ENCODE measurements around the gene BNIP3.

BNIP3 gene

GRCh38 chr10:132005147-132005546 is 23.4 kb upstream of the BNIP3 start:
- no peak for TF ChIP-seq CTCF (IDR thresholded peaks at IDR 0.05; ENCODE audit: extremely low read depth, insufficient read depth, missing control alignments)
- no peak for DNase-seq (ENCODE audit: low spot score)
- in situ Hi-C loops (cut with MboI; ENCODE audit: low pct_unique_long_range_greater_than_20kb, low sequenced_read_pairs, unreplicated experiment), result loop anchor here (25.0 kb wide), 1 partner anchor 1818 kb away; no protein-coding TSS in a partner anchor

GRCh38 chr10:132004052-132004451 is 22.3 kb upstream of the BNIP3 start:
- in situ Hi-C loops (cut with MboI; ENCODE audit: low pct_unique_long_range_greater_than_20kb, low sequenced_read_pairs, unreplicated experiment), result loop anchor here (25.0 kb wide), 1 partner anchor 1817 kb away; no protein-coding TSS in a partner anchor
- TF ChIP-seq CTCF (IDR thresholded peaks at IDR 0.05; ENCODE audit: extremely low read depth, insufficient read depth, missing control alignments), result no peak
- no peak for DNase-seq (ENCODE audit: low spot score)

- in situ Hi-C loops (cut with MboI; ENCODE audit: low pct_unique_long_range_greater_than_20kb, low sequenced_read_pairs, unreplicated experiment), result loop anchor here (25.0 kb wide), 1 partner anchor 1816 kb away; no protein-coding TSS in a partner anchor
- TF ChIP-seq CTCF (IDR thresholded peaks at IDR 0.05; ENCODE audit: extremely low read depth, insufficient read depth, missing control alignments), result no peak
These were observed 21.7 kb upstream of the BNIP3 start for GRCh38 chr10:132003282-132003924.

GRCh38 chr10:132002004-132002403 is 20.3 kb upstream of the BNIP3 start:
- TF ChIP-seq CTCF (IDR thresholded peaks at IDR 0.05; ENCODE audit: extremely low read depth, insufficient read depth, missing control alignments), result no peak
- no peak for DNase-seq (ENCODE audit: low spot score)
- in situ Hi-C loops (cut with MboI; ENCODE audit: low pct_unique_long_range_greater_than_20kb, low sequenced_read_pairs, unreplicated experiment), result loop anchor here (25.0 kb wide), 1 partner anchor 1815 kb away; no protein-coding TSS in a partner anchor

More at GRCh38 chr10:132003282-132003924, 21.7 kb upstream of the BNIP3 start:
- DNase-seq (ENCODE audit: low spot score), result no peak

- DNase-seq (ENCODE audit: low spot score), result no peak
- in situ Hi-C loops (cut with MboI; ENCODE audit: low pct_unique_long_range_greater_than_20kb, low sequenced_read_pairs, unreplicated experiment), result loop anchor here (25.0 kb wide), 1 partner anchor 1814 kb away; no protein-coding TSS in a partner anchor
- TF ChIP-seq CTCF (IDR thresholded peaks at IDR 0.05; ENCODE audit: extremely low read depth, insufficient read depth, missing control alignments), result no peak
These were observed 19.7 kb upstream of the BNIP3 start for GRCh38 chr10:132001238-132001972.

- no peak for TF ChIP-seq CTCF (IDR thresholded peaks at IDR 0.05; ENCODE audit: extremely low read depth, insufficient read depth, missing control alignments)
These were observed 17.3 kb upstream of the BNIP3 start for GRCh38 chr10:131998845-131999681.

More at GRCh38 chr10:131998845-131999681, 17.3 kb upstream of the BNIP3 start:
- in situ Hi-C loops (cut with MboI; ENCODE audit: low pct_unique_long_range_greater_than_20kb, low sequenced_read_pairs, unreplicated experiment), result no loop called here
- no peak for DNase-seq (ENCODE audit: low spot score)
